ENCODE measurements around the gene ENPP1. TPM values are rescaled to one million over a fixed set of nuclear protein-coding genes. Genes with fewer than 3 reads are reported as not detected.
"Not testable (repeated sequence)": the region's sequence is repeated elsewhere in the genome, so short reads cannot be mapped to it uniquely, and the experiment has no call there.

The ENPP1 gene
- total RNA-seq, 1 experiment from 2014 or later: 1.1 TPM

DNA sequence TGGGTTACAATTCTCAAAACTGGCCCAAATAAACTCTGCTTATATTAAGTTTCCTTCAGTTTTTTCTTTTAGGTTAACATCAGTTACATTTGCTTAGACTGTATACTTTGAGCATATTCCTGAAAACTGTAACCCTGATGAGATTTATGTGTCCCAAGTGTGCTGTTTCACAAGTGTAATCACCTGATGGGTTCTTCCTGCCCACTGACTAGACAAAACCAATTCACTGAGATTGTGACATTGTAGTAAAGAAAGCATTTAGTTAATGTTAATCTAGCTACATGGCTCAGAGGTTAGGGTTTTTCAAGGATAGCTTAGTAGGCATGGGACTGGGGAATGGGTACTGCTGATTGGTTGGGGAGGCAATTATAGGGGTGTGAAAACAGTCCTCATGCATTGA is 89.8 kb downstream of the ENPP1 start:
- no peaks in the 10 kb centered on the region for H3K27me3 ChIP-seq (ENCODE audit: low read length)
- peaks cover 5% of the 10 kb centered on the region for H3K9me3 ChIP-seq (ENCODE audit: low read length)
- H3K36me3 ChIP-seq (ENCODE audit: insufficient read depth, low read length): no peaks in the 10 kb centered on the region
- H3K4me2 ChIP-seq (ENCODE audit: low read depth, low read length, poor library complexity, severe bottlenecking): no peak overlapping the region
- no peak overlapping the region for H3K27ac ChIP-seq (ENCODE audit: low read length)
- H3K4me3 ChIP-seq (ENCODE audit: low read length): no peak overlapping the region
- no peaks in the 10 kb centered on the region for H4K20me1 ChIP-seq (ENCODE audit: insufficient read depth, low read depth, low read length)
- H3K4me1 ChIP-seq (ENCODE audit: low read length): no peaks in the 10 kb centered on the region
- no peaks in the 10 kb centered on the region for H3K79me2 ChIP-seq (ENCODE audit: low read length)
- H3K9ac ChIP-seq (ENCODE audit: low read length): no peak overlapping the region
- no peak for DNase-seq
- no peak overlapping the region for H2AFZ ChIP-seq (ENCODE audit: low read length)
- no peaks in the 10 kb centered on the region for H3K9me2 ChIP-seq (replicated peaks; ENCODE audit: insufficient read depth, low read length)

GRCh38 chr6:131898718-131899117 is 90.9 kb downstream of the ENPP1 start:
- DNase-seq: no peak
- H3K4me3 ChIP-seq (ENCODE audit: low read length): no peak overlapping the region
- H2AFZ ChIP-seq (ENCODE audit: low read length): no peak overlapping the region
- H3K27ac ChIP-seq (ENCODE audit: low read length): no peak overlapping the region
- no peaks in the 10 kb centered on the region for H3K36me3 ChIP-seq (ENCODE audit: insufficient read depth, low read length)
- H3K9me3 ChIP-seq (ENCODE audit: low read length): peaks cover 5% of the 10 kb centered on the region
- no peaks in the 10 kb centered on the region for H4K20me1 ChIP-seq (ENCODE audit: insufficient read depth, low read depth, low read length)
- no peaks in the 10 kb centered on the region for H3K27me3 ChIP-seq (ENCODE audit: low read length)
- H3K4me1 ChIP-seq (ENCODE audit: low read length): no peaks in the 10 kb centered on the region
- no peak overlapping the region for H3K4me2 ChIP-seq (ENCODE audit: low read depth, low read length, poor library complexity, severe bottlenecking)
- no peaks in the 10 kb centered on the region for H3K9me2 ChIP-seq (replicated peaks; ENCODE audit: insufficient read depth, low read length)
- H3K79me2 ChIP-seq (ENCODE audit: low read length): no peaks in the 10 kb centered on the region
- no peak overlapping the region for H3K9ac ChIP-seq (ENCODE audit: low read length)

GRCh38 chr6:131900231-131900630 is 92.4 kb downstream of the ENPP1 start:
- H3K27me3 ChIP-seq (ENCODE audit: low read length): no peaks in the 10 kb centered on the region
- H3K4me2 ChIP-seq (ENCODE audit: low read depth, low read length, poor library complexity, severe bottlenecking): no peak overlapping the region
- no peaks in the 10 kb centered on the region for H4K20me1 ChIP-seq (ENCODE audit: insufficient read depth, low read depth, low read length)
- no peak overlapping the region for H3K27ac ChIP-seq (ENCODE audit: low read length)
- H3K36me3 ChIP-seq (ENCODE audit: insufficient read depth, low read length): no peaks in the 10 kb centered on the region
- no peak overlapping the region for H3K4me3 ChIP-seq (ENCODE audit: low read length)
- H2AFZ ChIP-seq (ENCODE audit: low read length): no peak overlapping the region
- no peak overlapping the region for H3K9ac ChIP-seq (ENCODE audit: low read length)
- no peaks in the 10 kb centered on the region for H3K79me2 ChIP-seq (ENCODE audit: low read length)
- peaks cover 5% of the 10 kb centered on the region for H3K9me3 ChIP-seq (ENCODE audit: low read length)
- no peak for DNase-seq
- no peaks in the 10 kb centered on the region for H3K9me2 ChIP-seq (replicated peaks; ENCODE audit: insufficient read depth, low read length)
- H3K4me1 ChIP-seq (ENCODE audit: low read length): no peaks in the 10 kb centered on the region

GRCh38 chr6:131901326-131901873 is 93.6 kb downstream of the ENPP1 start:
- H4K20me1 ChIP-seq (ENCODE audit: insufficient read depth, low read depth, low read length); H3K4me3 ChIP-seq (ENCODE audit: low read length); H2AFZ ChIP-seq (ENCODE audit: low read length); H3K9me2 ChIP-seq (replicated peaks; ENCODE audit: insufficient read depth, low read length); H3K79me2 ChIP-seq (ENCODE audit: low read length); DNase-seq; H3K4me1 ChIP-seq (ENCODE audit: low read length); H3K9me3 ChIP-seq (ENCODE audit: low read length); H3K27ac ChIP-seq (ENCODE audit: low read length); H3K27me3 ChIP-seq (ENCODE audit: low read length); H3K9ac ChIP-seq (ENCODE audit: low read length); H3K36me3 ChIP-seq (ENCODE audit: insufficient read depth, low read length); H3K4me2 ChIP-seq (ENCODE audit: low read depth, low read length, poor library complexity, severe bottlenecking): not testable (repeated sequence)

- H3K4me2 ChIP-seq (ENCODE audit: low read depth, low read length, poor library complexity, severe bottlenecking); DNase-seq; H3K36me3 ChIP-seq (ENCODE audit: insufficient read depth, low read length); H3K27ac ChIP-seq (ENCODE audit: low read length); H3K9ac ChIP-seq (ENCODE audit: low read length); H3K4me1 ChIP-seq (ENCODE audit: low read length); H3K9me2 ChIP-seq (replicated peaks; ENCODE audit: insufficient read depth, low read length); H2AFZ ChIP-seq (ENCODE audit: low read length); H4K20me1 ChIP-seq (ENCODE audit: insufficient read depth, low read depth, low read length); H3K4me3 ChIP-seq (ENCODE audit: low read length); H3K27me3 ChIP-seq (ENCODE audit: low read length); H3K79me2 ChIP-seq (ENCODE audit: low read length); H3K9me3 ChIP-seq (ENCODE audit: low read length): not testable (repeated sequence)
Observed at GRCh38 chr6:131903734-131904133, 95.9 kb downstream of the ENPP1 start.

DNA sequence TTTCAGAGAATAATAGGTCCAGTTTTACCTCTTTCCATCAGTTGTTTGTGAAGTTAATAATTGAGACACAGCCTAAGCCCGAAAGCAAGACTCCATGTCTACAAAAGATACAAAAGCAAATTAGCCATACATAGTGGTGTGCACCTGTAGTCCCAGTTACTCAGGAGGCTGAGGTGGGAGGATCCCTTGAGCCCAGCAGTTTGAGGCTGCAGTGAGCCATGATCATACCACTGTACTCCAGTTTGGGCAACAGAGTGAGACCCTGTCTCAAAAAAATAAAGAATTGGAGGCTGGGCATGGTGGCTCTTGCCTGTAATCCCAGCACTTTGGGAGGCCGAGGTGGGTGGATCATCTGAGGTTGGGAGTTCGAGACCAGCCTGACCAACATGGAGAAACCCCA is 101.0 kb downstream of the ENPP1 start:
- not testable (repeated sequence) for H3K27ac ChIP-seq (ENCODE audit: low read length); H3K4me3 ChIP-seq (ENCODE audit: low read length); DNase-seq; H3K79me2 ChIP-seq (ENCODE audit: low read length); H3K9me2 ChIP-seq (replicated peaks; ENCODE audit: insufficient read depth, low read length); H2AFZ ChIP-seq (ENCODE audit: low read length); H3K27me3 ChIP-seq (ENCODE audit: low read length); H3K36me3 ChIP-seq (ENCODE audit: insufficient read depth, low read length); H4K20me1 ChIP-seq (ENCODE audit: insufficient read depth, low read depth, low read length); H3K9ac ChIP-seq (ENCODE audit: low read length); H3K4me2 ChIP-seq (ENCODE audit: low read depth, low read length, poor library complexity, severe bottlenecking); H3K4me1 ChIP-seq (ENCODE audit: low read length); H3K9me3 ChIP-seq (ENCODE audit: low read length)

GRCh38 chr6:131909408-131910218 is 101.8 kb downstream of the ENPP1 start:
- Histone ChIP-seq H4K20me1 (ENCODE audit: insufficient read depth, low read depth, low read length) (no peaks in the 10 kb centered on the region), H3K9me3 (ENCODE audit: low read length) (no peaks in the 10 kb centered on the region), H3K27ac (ENCODE audit: low read length) (no peak overlapping the region), H3K9ac (ENCODE audit: low read length) (no peak overlapping the region), H3K4me2 (ENCODE audit: low read depth, low read length, poor library complexity, severe bottlenecking) (no peak overlapping the region), H3K79me2 (ENCODE audit: low read length) (no peaks in the 10 kb centered on the region), H3K4me1 (ENCODE audit: low read length) (no peaks in the 10 kb centered on the region), H2AFZ (ENCODE audit: low read length) (no peak overlapping the region), H3K27me3 (ENCODE audit: low read length) (no peaks in the 10 kb centered on the region), H3K9me2 (replicated peaks; ENCODE audit: insufficient read depth, low read length) (no peaks in the 10 kb centered on the region), H3K36me3 (ENCODE audit: insufficient read depth, low read length) (no peaks in the 10 kb centered on the region), H3K4me3 (ENCODE audit: low read length) (no peak overlapping the region)
- peak; percentile 92 for DNase-seq

- Histone ChIP-seq H4K20me1 (ENCODE audit: insufficient read depth, low read depth, low read length) (no peaks in the 10 kb centered on the region), H3K27me3 (ENCODE audit: low read length) (no peaks in the 10 kb centered on the region), H3K9me2 (replicated peaks; ENCODE audit: insufficient read depth, low read length) (no peaks in the 10 kb centered on the region), H3K27ac (ENCODE audit: low read length) (no peak overlapping the region), H3K79me2 (ENCODE audit: low read length) (no peaks in the 10 kb centered on the region), H2AFZ (ENCODE audit: low read length) (no peak overlapping the region), H3K4me1 (ENCODE audit: low read length) (no peaks in the 10 kb centered on the region), H3K9ac (ENCODE audit: low read length) (no peak overlapping the region), H3K36me3 (ENCODE audit: insufficient read depth, low read length) (no peaks in the 10 kb centered on the region), H3K9me3 (ENCODE audit: low read length) (no peaks in the 10 kb centered on the region), H3K4me3 (ENCODE audit: low read length) (no peak overlapping the region), H3K4me2 (ENCODE audit: low read depth, low read length, poor library complexity, severe bottlenecking) (no peak overlapping the region)
- no peak for DNase-seq
Observed at GRCh38 chr6:131910219-131910589, 102.4 kb downstream of the ENPP1 start.

Measured in Karpas-422 (cell line).